Glutamatergic neuron (in vitro differentiated cells): ENCODE results near the gene THADA. TPM values are rescaled to one million over a fixed set of nuclear protein-coding genes. Genes with fewer than 3 reads are reported as not detected.
"Not testable (repeated sequence)": the region's sequence is repeated elsewhere in the genome, so short reads cannot be mapped to it uniquely, and the experiment has no call there.

ENCODE experiments used
- DNase-seq: peaks from one replicate; pipeline ENCODE4 v3.0.0; 2022
- H3K27ac Mint-ChIP-seq: one replicate; pipeline ENCODE4 v1.8.0; 2020; ENCODE audit warnings: mild to moderate bottlenecking, mixed read lengths, inconsistent platforms; ENCODE audit not compliant: unreplicated experiment
- H3K27me3 Mint-ChIP-seq: one replicate; pipeline ENCODE4 v1.8.0; 2020; ENCODE audit warnings: mild to moderate bottlenecking, moderate library complexity, mixed read lengths, inconsistent platforms; ENCODE audit not compliant: unreplicated experiment
- H3K36me3 Mint-ChIP-seq: one replicate; pipeline ENCODE4 v1.8.0; 2020; ENCODE audit warnings: mild to moderate bottlenecking, mixed read lengths, inconsistent platforms; ENCODE audit not compliant: unreplicated experiment
- H3K4me1 Mint-ChIP-seq: one replicate; pipeline ENCODE4 v1.8.0; 2020; ENCODE audit warnings: mild to moderate bottlenecking, low read depth, mixed read lengths, inconsistent platforms; ENCODE audit not compliant: unreplicated experiment
- H3K4me3 Mint-ChIP-seq: one replicate; pipeline ENCODE4 v1.8.0; 2020; ENCODE audit warnings: mild to moderate bottlenecking, mixed read lengths, inconsistent platforms; ENCODE audit not compliant: unreplicated experiment
- H3K9me3 Mint-ChIP-seq: one replicate; pipeline ENCODE4 v1.8.0; 2020; ENCODE audit warnings: mild to moderate bottlenecking, moderate library complexity, mixed read lengths, inconsistent platforms; ENCODE audit not compliant: unreplicated experiment
- total RNA-seq: library from RNA; stranded (reverse); fragmentation: NEBNext Ultra II Directional; extraction: Animal tissue kit (Norgen Biotek cat#: 25700); gene quantifications from one replicate; pipeline ENCODE4 v1.2.1, GENCODE V29; 2021; ENCODE audit not compliant: unreplicated experiment
- TF ChIP-seq, protein P1 (sequence below): fragments of 200-600 bp; sonication (generic); IDR thresholded peaks from one replicate; pipeline ENCODE4 v1.5.0; 2021; ENCODE audit not compliant: partially characterized antibody, unreplicated experiment

The THADA gene
- total RNA-seq, 1 donor from 2014 or later: 15.0 TPM

- Mint-ChIP-seq H3K36me3 (no peaks in the 10 kb centered on the region), H3K4me3 (no peak overlapping the region), H3K4me1 (no peaks in the 10 kb centered on the region), H3K9me3 (no peaks in the 10 kb centered on the region), H3K27me3 (peaks cover 2% of the 10 kb centered on the region), H3K27ac (no peak overlapping the region)
- DNase-seq: no peak
- TF ChIP-seq, protein P1, sequence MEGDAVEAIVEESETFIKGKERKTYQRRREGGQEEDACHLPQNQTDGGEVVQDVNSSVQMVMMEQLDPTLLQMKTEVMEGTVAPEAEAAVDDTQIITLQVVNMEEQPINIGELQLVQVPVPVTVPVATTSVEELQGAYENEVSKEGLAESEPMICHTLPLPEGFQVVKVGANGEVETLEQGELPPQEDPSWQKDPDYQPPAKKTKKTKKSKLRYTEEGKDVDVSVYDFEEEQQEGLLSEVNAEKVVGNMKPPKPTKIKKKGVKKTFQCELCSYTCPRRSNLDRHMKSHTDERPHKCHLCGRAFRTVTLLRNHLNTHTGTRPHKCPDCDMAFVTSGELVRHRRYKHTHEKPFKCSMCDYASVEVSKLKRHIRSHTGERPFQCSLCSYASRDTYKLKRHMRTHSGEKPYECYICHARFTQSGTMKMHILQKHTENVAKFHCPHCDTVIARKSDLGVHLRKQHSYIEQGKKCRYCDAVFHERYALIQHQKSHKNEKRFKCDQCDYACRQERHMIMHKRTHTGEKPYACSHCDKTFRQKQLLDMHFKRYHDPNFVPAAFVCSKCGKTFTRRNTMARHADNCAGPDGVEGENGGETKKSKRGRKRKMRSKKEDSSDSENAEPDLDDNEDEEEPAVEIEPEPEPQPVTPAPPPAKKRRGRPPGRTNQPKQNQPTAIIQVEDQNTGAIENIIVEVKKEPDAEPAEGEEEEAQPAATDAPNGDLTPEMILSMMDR: no peak
Measured at GRCh38 chr2:43540021-43540779, 55.6 kb downstream of the THADA start.

DNA sequence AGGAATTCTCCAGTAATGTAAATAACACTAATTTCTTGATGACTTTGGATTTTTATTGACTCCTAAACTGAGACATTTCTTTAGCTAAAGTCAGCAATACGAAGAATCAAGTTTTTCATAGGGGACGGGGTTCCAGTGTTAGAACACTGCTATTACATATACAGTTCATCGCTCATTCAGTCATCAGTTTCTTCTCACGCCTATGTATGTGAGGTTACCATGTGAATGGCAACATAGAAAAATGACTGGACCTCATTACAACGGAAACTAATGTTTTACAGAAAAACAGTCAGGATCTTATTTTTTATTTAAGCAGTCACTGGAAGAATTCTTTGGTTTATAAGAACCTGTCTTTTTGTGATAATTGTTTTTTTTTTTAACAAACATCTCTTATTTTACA is 56.4 kb downstream of the THADA start:
- H3K27me3 Mint-ChIP-seq: peaks cover 2% of the 10 kb centered on the region
- no peaks in the 10 kb centered on the region for H3K36me3 Mint-ChIP-seq
- H3K4me1 Mint-ChIP-seq: no peaks in the 10 kb centered on the region
- TF ChIP-seq, protein P1: no peak
- no peak for DNase-seq
- H3K9me3 Mint-ChIP-seq: no peaks in the 10 kb centered on the region
- no peak overlapping the region for H3K27ac Mint-ChIP-seq
- H3K4me3 Mint-ChIP-seq: no peak overlapping the region

- H3K4me1 Mint-ChIP-seq: no peaks in the 10 kb centered on the region
- TF ChIP-seq, protein P1: no peak
- no peak overlapping the region for H3K27ac Mint-ChIP-seq
- no peaks in the 10 kb centered on the region for H3K36me3 Mint-ChIP-seq
- no peak for DNase-seq
- H3K9me3 Mint-ChIP-seq: no peaks in the 10 kb centered on the region
- H3K4me3 Mint-ChIP-seq: no peak overlapping the region
- H3K27me3 Mint-ChIP-seq: peaks cover 2% of the 10 kb centered on the region
Measured at GRCh38 chr2:43538034-43538670, 57.7 kb downstream of the THADA start.

DNA sequence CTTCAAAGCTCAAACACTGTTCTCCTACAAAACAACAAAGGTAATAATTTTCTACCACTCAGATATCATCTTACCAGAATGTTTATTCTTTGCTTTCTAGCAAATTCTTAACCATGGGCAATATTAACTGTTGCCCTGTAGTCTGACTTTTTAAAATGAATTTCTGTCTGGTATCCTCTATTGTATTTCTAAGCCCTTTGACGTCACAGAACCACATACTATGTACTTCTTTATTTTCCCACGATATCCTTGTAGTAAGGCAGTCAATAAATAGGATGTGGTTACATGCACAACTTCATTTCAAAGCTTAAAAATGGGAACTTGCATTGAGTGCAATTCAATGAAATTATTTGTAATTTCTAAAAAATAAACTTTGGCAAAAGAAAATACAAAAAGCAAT is 58.7 kb downstream of the THADA start:
- DNase-seq: no peak
- Mint-ChIP-seq H3K36me3 (no peaks in the 10 kb centered on the region), H3K27me3 (peaks cover 2% of the 10 kb centered on the region), H3K4me3 (no peak overlapping the region), H3K27ac (no peak overlapping the region), H3K4me1 (no peaks in the 10 kb centered on the region), H3K9me3 (no peaks in the 10 kb centered on the region)
- TF ChIP-seq, protein P1: no peak

- H3K36me3 Mint-ChIP-seq: no peaks in the 10 kb centered on the region
Measured at GRCh38 chr2:43534569-43534968, 61.3 kb downstream of the THADA start.

GRCh38 chr2:43532572-43532971 is 63.3 kb downstream of the THADA start:
- H3K9me3 Mint-ChIP-seq, H3K27ac Mint-ChIP-seq, H3K4me3 Mint-ChIP-seq, H3K36me3 Mint-ChIP-seq, H3K27me3 Mint-ChIP-seq, H3K4me1 Mint-ChIP-seq, DNase-seq: not testable (repeated sequence)

More at GRCh38 chr2:43534569-43534968, 61.3 kb downstream of the THADA start:
- Mint-ChIP-seq H3K4me1 (no peaks in the 10 kb centered on the region), H3K27me3 (peaks cover 2% of the 10 kb centered on the region), H3K9me3 (no peaks in the 10 kb centered on the region), H3K4me3 (no peak overlapping the region), H3K27ac (no peak overlapping the region)
- no peak for DNase-seq
- TF ChIP-seq, protein P1: no peak
